Vagina (tissue), 2 donors: ENCODE data around the gene KCNN3.

Experiments
- POLR2A ChIP-seq, 2 donors: fragments of 450-650 bp; IDR thresholded peaks; one replicate each; pipeline ENCODE4 v1.6.1; 2017; ENCODE audit warnings: antibody characterized with exemption in 2 of 2, mild to moderate bottlenecking in 2 of 2, moderate library complexity in 2 of 2
- POLR2AphosphoS5 ChIP-seq, 2 donors: sonication (generic); formaldehyde crosslinking; IDR thresholded peaks; one replicate each; pipeline ENCODE4 v1.9.0; 2017; ENCODE audit warnings: antibody characterized with exemption in 2 of 2, mild to moderate bottlenecking in 2 of 2, low read depth in 1 of 2; ENCODE audit not compliant: insufficient read depth in 1 of 2
- TF ChIP-seq, protein P1 (sequence below), 3 experiments: fragments of 450-650 bp in 2 of 3; fragments of 200-600 bp in 1 of 3; sonication (generic) in 1 of 3; IDR thresholded peaks; one replicate each; pipeline ENCODE4 v1.5.1; 2017 to 2019; ENCODE audit warnings: antibody characterized with exemption in 3 of 3, mild to moderate bottlenecking in 2 of 3, moderate library complexity in 2 of 3

DNA sequence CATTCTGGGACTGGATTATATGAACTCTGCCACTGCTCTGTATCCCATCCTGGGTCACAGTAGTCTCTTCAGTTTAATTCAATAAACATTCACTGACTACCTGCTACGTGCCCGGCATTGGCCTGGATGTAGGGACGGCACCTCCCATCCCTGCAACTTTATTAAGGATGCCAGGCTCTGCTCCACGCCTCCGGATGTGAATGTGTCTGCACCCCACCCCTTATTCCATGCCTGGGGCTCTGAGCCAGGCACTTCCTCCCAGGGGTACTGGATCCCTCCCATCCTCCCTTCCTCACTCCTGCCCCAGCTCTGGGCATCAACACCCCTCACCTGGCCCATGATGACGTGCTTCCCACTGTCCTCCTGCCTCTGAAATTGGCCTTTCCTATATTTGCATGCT is 53.7 kb downstream of the KCNN3 start:
- TF ChIP-seq, protein P1, sequence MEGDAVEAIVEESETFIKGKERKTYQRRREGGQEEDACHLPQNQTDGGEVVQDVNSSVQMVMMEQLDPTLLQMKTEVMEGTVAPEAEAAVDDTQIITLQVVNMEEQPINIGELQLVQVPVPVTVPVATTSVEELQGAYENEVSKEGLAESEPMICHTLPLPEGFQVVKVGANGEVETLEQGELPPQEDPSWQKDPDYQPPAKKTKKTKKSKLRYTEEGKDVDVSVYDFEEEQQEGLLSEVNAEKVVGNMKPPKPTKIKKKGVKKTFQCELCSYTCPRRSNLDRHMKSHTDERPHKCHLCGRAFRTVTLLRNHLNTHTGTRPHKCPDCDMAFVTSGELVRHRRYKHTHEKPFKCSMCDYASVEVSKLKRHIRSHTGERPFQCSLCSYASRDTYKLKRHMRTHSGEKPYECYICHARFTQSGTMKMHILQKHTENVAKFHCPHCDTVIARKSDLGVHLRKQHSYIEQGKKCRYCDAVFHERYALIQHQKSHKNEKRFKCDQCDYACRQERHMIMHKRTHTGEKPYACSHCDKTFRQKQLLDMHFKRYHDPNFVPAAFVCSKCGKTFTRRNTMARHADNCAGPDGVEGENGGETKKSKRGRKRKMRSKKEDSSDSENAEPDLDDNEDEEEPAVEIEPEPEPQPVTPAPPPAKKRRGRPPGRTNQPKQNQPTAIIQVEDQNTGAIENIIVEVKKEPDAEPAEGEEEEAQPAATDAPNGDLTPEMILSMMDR (IDR thresholded peaks at IDR 0.05): no peak
- TF ChIP-seq POLR2A (IDR thresholded peaks at IDR 0.05) (no peak), POLR2AphosphoS5 (IDR thresholded peaks at IDR 0.05; ENCODE audit: insufficient read depth in 1 of 2, low read depth in 1 of 2) (no peak)
